BJ (cell line): Measurements from ENCODE around the gene MRPL34. TPM values are rescaled to one million over a fixed set of nuclear protein-coding genes. Genes with fewer than 3 reads are reported as not detected.

Experiments
- CTCF ChIA-PET: fragments of 350-600 bp; formaldehyde crosslinking; extraction: SDS; loops from one replicate; lab custom pipeline; 2021; ENCODE audit warnings: antibody characterized with exemption, inconsistent platforms; lab: Yijun Ruan, JAX
- POLR2A ChIA-PET: fragments of 300-600 bp; sonication (Branson Sonifier 250); formaldehyde crosslinking; extraction: SDS; loops from one replicate; lab custom pipeline; 2021; ENCODE audit warnings: antibody characterized with exemption; lab: Charles Lee
- DNase-seq: peaks from one replicate; pipeline ENCODE4 v3.0.0-alpha.2; 2011; ENCODE audit warnings: low read depth
- H3K27me3 ChIP-seq: 2 replicates; pipeline ENCODE4 v1.6.0; 2011; ENCODE audit warnings: low read length; ENCODE audit not compliant: control insufficient read depth, insufficient read depth
- H3K36me3 ChIP-seq: 2 replicates; pipeline ENCODE4 v1.5.1; 2011; ENCODE audit warnings: low read length; ENCODE audit not compliant: control insufficient read depth, insufficient read depth
- H3K4me3 ChIP-seq: 2 replicates; pipeline ENCODE4 v1.5.1; 2011; ENCODE audit warnings: low read depth, mild to moderate bottlenecking, control low read depth, low read length
- CTCF ChIP-seq: IDR thresholded peaks from 2 replicates; pipeline ENCODE4 v1.5.1; 2011; ENCODE audit warnings: low read depth, mild to moderate bottlenecking, control low read depth, inconsistent platforms, low read length, moderate library complexity; ENCODE audit not compliant: insufficient read depth
- polyA plus RNA-seq: library from polyadenylated mRNA; depleted of rRNA; stranded (reverse); fragments of >200 nt; gene quantifications from 2 replicates; pipeline ENCODE4 v1.2.3, GENCODE V29; 2011; rRNA removed

The MRPL34 gene
- polyA plus RNA-seq, 1 experiment, result 19.9 TPM

- Histone ChIP-seq H3K4me3 (no peak overlapping the region), H3K36me3 (no peaks in the 10 kb centered on the region), H3K27me3 (no peaks in the 10 kb centered on the region)
- DNase-seq, result no peak
- CTCF ChIA-PET, result interaction anchor here (1.5 kb wide), 1 partner anchor 33 kb away, joined by 5 read pairs; no protein-coding TSS in a partner anchor
- POLR2A ChIA-PET, result no interaction called here
- TF ChIP-seq CTCF, result no peak
Measured at GRCh38 chr19:17352608-17353280, 47.1 kb downstream of the MRPL34 start.

- ChIA-PET POLR2A (no interaction called here), CTCF (interaction anchor here (1.5 kb wide), 1 partner anchor 33 kb away, joined by 5 read pairs; no protein-coding TSS in a partner anchor)
- DNase-seq, result no peak
- Histone ChIP-seq H3K27me3 (no peaks in the 10 kb centered on the region), H3K36me3 (no peaks in the 10 kb centered on the region), H3K4me3 (no peak overlapping the region)
- TF ChIP-seq CTCF, result no peak
Measured at GRCh38 chr19:17353386-17353785, 47.7 kb downstream of the MRPL34 start.

Other genes with a start within 250 kb of the MRPL34 start
- 11.0 and 14.0 TPM in 2 replicates for gene HAUS8, start 230.4 kb upstream of the MRPL34 start, polyA plus RNA-seq
- 26.5 and 40.8 TPM in 2 replicates for gene MYO9B, start 230.1 kb upstream of the MRPL34 start, polyA plus RNA-seq
- gene USE1, start 90.5 kb upstream of the MRPL34 start, polyA plus RNA-seq, result 27.9 and 29.7 TPM in 2 replicates
- 8.1 and 10.0 TPM in 2 replicates for gene OCEL1, start 79.6 kb upstream of the MRPL34 start, polyA plus RNA-seq
- gene NR2F6, start 60.0 kb upstream of the MRPL34 start, polyA plus RNA-seq, result 26.1 and 28.0 TPM in 2 replicates
- gene USHBP1, start 41.1 kb upstream of the MRPL34 start, polyA plus RNA-seq, result not detected in 2 replicates
- 90.1 and 122 TPM in 2 replicates for gene BABAM1, start 38.4 kb upstream of the MRPL34 start, polyA plus RNA-seq
- 0.18 and 0.38 TPM in 2 replicates for gene ANKLE1, start 24.0 kb upstream of the MRPL34 start, polyA plus RNA-seq
- gene ABHD8, start 2.4 kb upstream of the MRPL34 start, polyA plus RNA-seq, result 7.1 and 11.0 TPM in 2 replicates
- 52.7 and 55.6 TPM in 2 replicates for gene DDA1, start 3.7 kb downstream of the MRPL34 start, polyA plus RNA-seq
- gene ANO8, start 29.0 kb downstream of the MRPL34 start, polyA plus RNA-seq, result 1.3 and 1.9 TPM in 2 replicates
- gene GTPBP3, start 31.7 kb downstream of the MRPL34 start, polyA plus RNA-seq, result 4.9 and 6.3 TPM in 2 replicates
- gene PLVAP, start 71.5 kb downstream of the MRPL34 start, polyA plus RNA-seq, result not detected in 2 replicates
- gene CCDC194, start 88.3 kb downstream of the MRPL34 start, polyA plus RNA-seq, result not detected in 2 replicates
- gene BST2, start 99.8 kb downstream of the MRPL34 start, polyA plus RNA-seq, result 4.5 and 6.4 TPM in 2 replicates
- 29.4 and 47.3 TPM in 2 replicates for gene MVB12A, start 114.2 kb downstream of the MRPL34 start, polyA plus RNA-seq
- 0.09 and 0.11 TPM in 2 replicates for gene TMEM221, start 142.8 kb downstream of the MRPL34 start, polyA plus RNA-seq
- gene NXNL1, start 155.1 kb downstream of the MRPL34 start, polyA plus RNA-seq, result not detected in 2 replicates
- 12.0 and 18.8 TPM in 2 replicates for gene SLC27A1, start 164.7 kb downstream of the MRPL34 start, polyA plus RNA-seq
- 73.4 and 89.2 TPM in 2 replicates for gene PGLS, start 205.8 kb downstream of the MRPL34 start, polyA plus RNA-seq
- 124 and 158 TPM in 2 replicates for gene COLGALT1, start 249.8 kb downstream of the MRPL34 start, polyA plus RNA-seq